LHCN-M2 (cell line): ENCODE measurements around the gene SORBS2. TPM values are rescaled to one million over a fixed set of nuclear protein-coding genes. Genes with fewer than 3 reads are reported as not detected.
A peak's percentile ranks its signal among the peaks of the same experiment; 100 is the strongest.

Experiments used
- DNase-seq: peaks from one replicate; pipeline ENCODE4 v3.0.0-alpha.2; 2012; ENCODE audit warnings: low read depth
- total RNA-seq: library from RNA; depleted of rRNA; stranded (reverse); fragments of >200 nt; gene quantifications from 2 replicates; pipeline ENCODE4 v1.2.3, GENCODE V29; 2014

The SORBS2 gene
- total RNA-seq, 1 experiment from 2014 or later, result 1.5 TPM

DNA sequence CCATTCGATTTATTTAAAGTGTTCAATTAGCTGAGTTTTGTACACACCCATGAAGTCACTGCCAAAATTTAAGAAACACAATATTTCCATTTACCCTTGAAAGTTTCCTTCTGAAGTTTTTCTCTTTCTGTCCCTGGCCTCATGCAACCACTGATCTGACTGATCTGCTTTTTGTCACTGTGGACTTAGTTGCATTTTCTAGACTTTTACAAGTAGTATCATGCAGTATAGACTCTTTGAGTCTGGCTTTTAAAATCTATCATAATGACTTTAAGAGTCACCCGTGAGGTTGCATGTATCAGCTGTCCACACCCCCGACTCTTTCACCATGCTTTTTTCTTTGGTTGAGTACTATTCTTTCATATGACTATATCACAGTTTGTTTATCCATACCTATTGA, 247.6 kb downstream of the SORBS2 start:
- DNase-seq, result no peak

DNA sequence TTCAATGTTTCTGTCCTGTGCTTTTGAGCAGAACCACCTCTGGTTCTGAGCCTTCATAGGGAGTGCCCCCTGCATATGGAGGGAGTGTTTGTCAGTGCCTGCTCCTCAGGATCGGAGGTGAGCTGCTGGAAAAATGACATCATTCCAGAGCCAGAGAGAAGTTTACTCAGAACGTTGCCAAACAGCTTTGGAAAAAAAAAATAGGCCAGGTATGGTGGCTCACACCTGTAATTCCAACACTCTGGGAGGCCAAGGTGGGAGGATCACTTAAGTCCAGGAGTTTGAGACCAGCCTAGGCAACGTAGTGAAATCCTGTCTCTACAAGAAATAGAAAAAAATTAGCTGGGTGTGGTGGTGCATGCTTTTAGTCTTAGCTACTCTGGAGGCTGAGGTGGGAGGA, 249.5 kb downstream of the SORBS2 start:
- no peak for DNase-seq

DNA sequence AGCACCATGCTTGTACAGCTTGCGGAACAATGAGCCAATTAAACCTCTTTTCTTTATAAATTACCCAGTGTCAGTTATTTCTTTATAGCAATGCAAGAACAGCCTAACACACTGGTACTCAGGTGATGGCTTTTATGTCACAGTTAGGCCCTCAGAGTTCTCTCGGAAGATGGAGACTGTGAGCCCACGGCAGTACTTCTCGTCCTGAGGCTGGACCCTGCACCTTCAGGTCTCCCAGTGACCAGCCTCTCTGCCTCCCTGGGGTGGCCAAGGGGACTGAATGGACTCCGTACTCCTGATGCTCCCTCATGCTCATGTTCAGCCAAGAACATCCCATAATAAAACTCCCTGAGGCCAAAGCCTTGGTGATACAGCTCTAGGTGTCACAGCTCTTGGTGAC, 251.7 kb downstream of the SORBS2 start:
- no peak for DNase-seq

DNA sequence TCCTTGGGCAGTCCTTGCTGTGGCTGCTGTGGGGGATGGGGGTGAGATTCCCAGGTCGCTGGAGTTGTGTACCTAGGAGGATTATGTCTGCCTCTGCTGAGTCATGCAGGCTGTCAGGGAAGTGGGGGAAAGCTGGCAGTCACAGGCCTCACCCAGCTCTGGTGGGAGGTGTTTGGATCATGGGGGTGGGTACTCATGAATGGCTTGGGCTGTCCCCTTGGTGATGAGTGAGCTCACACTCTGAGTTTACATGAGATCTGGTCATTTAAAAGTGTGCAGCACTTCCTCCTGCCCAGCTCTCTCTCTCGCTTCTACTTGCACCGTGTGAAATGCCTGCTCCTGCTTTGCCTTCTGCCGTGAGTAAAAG, 252.1 kb downstream of the SORBS2 start:
- peak; percentile 94 for DNase-seq

DNA sequence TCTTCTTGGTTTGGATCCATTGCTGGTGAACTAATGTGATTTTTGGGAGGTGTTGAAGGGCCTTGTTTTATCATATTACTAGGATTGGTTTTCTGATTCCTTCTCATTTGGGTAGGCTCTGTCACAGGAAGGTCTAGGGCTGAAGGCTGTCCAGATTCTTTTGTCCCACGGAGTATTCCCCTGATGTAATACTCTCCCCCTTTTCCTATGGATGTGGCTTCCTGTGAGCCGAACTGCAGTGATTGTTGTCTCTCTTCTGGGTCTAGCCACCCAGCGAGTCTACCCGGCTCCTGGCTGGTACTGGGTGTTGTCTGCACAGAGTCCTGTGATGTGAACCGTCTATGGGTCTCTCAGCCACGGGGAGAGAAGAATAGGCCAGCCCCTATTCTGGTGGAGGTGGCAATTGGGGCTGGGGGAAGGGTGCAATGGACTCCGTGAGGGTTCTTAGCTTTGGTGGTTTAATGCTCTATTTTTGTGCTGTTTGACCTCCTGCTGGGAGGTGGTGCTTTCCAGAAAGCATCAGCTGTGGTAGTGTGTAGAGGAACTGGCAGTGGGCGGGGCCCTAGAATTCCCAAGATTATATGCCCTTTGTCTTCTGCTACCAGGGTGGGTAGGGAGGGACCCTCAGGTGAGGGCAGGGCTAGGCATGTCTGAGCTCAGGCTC, 252.6 kb downstream of the SORBS2 start:
- DNase-seq, result peak; percentile 75

DNA sequence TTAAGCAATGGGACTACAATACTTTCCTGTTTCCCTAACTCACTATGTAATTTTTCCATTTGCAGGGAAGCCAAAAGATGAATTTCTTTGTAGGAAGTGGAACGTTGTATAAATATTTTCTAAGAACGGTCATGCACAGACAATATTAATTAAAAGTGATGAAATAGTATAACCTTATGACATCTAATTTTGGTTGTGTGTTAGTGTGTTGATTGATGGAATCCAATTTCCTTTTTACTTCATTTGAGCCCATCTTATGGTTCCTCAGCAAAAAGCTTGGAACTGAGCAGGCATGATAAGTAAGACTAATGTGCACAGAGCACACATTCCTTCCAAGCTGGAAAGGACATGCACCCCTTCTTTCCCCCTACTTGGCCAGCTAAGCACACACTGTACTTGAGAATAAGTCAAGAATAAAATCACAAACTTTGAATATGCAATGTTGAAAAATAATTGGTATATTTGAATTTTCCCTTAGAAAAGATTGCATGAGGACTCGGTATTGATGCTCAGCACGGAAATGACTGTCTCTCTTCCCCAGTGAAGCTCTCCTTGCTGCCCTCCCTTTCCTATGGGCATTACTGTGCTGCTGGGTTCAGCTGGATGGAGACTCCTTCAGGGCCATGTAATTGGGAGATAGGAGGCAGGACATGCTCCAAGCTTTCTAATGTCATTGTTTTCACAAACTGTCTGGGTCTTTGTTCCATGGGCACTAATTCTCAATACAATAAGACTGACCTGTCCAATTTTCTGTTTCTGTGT, 257.4 kb downstream of the SORBS2 start:
- no peak for DNase-seq

DNA sequence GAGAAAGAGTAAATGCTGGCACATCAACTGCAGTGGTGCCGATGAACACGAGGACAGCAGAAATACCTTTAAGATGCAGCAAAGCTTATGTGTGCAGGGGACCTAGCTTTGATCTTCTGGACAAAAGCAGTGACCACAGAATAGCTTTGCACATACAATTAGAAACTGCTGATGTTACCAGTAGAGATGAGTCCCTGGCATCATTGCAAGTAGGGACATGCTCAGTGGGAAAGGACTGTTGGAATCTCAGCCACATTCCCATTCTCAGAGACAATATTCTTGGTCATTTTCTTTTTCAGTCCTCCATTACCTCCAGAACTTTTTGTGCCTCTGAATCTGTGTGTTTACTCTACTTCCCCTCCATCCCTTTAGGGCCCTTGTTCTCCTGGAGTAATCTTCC, 259.7 kb downstream of the SORBS2 start:
- DNase-seq, result no peak

DNA sequence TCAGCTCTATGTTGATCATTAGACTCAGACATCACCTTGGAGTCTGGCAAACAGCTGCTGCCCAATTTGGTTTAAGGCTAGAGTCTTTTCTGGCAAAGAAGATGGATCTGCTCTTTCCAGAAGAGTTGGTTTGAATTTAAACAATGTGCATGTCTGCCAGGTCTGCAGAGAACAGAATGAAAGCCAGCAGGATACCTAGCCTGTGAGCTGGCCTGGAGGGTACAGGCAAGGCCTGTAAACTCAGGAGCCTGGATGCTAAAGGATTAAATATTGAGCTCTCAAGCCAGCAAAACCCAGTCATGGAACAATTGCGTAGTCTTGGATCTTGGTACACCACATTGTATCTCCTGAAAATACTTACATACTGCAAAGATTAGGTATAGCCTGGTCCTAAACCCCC, 261.1 kb downstream of the SORBS2 start:
- DNase-seq, result no peak

DNA sequence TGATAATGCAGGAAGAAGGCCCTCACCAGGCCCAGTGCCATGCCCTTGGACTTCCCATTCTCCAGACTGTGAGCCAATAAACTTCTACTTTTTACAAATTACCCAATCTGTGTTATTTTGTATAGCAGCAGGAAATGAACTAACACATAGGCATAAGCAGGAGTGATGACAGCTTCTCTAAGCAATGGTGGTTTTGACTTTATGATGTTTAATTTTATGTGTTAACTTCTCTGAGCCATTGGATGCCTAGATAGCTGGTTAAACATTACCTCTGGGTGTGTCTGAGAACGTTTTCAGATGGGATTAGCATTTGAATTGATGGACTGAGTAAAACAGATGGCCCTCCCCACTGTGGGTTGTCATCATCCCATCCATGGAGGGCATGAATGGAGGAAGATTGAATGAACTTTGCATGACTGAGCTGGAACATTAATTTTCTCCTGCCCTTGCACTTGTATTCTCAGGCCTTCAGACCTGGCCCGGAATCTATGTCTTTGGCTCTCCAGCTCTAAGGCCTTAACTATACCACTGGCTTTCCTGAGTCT, 262.8 kb downstream of the SORBS2 start:
- DNase-seq, result no peak

DNA sequence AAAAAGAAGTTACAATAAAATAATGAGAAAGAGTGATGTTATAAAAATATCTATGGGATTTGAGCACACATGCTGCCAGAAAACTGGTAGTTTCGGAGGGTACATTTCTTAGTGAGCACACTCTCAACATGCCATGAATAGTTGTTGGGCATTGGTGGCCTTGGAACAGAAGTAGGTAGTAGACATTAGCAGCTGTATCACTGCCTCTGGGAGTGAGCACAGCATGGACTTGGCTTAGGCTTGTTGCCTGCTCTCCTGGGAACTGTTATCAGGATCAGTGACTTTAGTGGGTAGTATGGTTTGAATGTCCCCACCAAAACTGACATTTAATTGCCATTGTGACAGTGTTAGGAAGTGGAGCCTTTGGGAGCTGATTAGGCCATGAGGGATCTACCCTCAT, 263.4 kb downstream of the SORBS2 start:
- no peak for DNase-seq

DNA sequence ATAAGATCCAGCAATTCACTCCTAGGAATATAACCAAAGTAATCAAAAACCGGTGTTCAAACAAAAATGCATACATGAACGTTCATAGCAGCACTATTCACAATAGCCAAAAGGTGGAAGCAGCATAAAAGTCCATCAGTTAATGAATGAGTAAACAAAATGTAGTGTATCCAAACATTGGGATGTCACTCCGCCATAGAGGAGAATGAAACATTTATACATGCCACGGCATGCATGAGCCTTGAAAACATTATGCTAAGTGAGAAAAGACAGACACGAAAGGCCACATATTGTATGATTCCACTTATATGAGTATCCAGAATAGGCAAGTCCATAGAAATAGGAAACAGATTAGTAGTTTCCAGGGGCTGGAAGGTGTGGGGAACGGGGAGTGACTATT, 265.7 kb downstream of the SORBS2 start:
- no peak for DNase-seq

DNA sequence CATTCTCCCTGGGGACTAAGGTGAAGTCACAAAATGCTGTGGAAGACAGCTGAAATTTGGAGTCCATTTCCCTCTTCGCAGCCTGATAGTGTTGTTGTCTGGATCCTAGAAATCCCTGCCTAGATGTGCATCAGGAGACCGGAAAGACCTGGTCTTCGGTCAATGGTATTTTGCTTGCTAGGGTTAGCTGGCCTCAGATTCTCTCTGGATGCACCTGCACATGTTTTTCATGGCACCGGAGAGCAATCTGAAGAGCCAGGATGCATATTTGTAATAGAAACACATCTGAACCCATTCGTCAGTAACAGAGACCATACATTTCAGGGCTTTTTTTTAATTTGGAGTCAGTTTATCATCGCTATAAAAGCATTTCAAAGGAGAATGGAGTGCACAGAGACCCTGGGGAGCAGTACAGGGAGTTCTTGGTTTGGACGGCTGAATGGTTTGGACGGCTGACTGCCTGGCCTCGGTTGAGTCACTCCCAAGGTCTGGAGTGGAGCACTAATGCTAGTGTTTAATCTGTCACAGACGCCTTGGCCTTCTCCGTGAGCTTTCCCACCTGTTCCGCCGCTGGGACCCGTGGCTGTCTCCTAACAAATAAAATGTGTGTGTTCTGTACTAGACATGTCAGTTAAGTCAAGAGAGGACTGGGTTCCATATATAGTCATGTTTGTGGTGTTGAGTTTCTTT, 269.2 kb downstream of the SORBS2 start:
- peak; percentile 76 for DNase-seq

DNA sequence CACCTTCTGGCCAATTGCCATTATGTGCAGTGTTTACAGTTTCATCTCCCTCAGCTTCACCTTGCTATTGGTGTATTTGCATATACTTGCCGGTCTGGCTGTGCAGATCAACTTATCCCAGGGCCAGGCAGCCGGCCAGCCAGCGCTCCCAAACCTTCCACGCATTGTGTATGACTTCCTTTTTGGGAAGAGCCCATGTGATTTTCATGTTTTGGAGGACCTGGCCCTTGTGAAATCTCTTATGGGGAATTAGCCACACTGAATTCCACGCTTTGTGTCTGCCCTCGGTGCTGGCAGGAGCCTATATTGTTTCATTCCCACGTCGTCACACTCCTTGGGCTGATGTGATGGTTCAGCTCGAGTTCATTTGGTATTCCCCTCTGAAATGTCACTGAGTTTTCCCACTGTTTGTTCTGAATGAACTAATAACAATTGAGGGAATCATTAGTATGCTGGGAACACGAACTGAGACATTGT, 270.7 kb downstream of the SORBS2 start:
- DNase-seq, result no peak

DNA sequence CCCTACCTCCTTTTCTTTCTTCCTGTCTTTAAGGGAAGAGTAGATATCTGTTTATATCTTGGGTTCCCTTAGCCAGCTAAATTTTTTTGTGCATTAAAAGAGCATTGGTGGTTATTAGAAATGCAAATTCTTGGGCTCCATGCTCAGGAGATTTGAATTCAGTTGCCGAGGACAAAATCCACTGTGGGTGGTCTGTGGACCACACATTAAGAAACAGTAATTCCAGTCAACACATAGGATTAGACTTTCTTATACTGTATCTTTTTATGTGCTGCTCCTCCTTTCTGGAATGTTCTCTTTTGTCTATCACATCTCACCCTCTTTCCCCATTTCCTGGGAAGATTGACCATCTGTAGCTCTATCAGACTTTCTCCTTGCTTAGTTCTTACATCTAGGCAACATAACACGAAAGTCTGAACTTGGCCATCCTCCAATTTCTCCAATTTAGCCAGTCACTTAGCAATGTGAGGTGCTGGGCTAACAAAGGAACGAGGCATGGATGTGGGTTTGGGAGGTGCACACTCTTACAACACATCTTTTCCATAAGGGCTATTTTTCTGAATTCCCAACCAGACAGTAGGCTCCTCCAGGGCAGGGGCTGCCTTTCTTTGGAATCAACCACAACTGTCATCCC, 271.4 kb downstream of the SORBS2 start:
- DNase-seq, result no peak

DNA sequence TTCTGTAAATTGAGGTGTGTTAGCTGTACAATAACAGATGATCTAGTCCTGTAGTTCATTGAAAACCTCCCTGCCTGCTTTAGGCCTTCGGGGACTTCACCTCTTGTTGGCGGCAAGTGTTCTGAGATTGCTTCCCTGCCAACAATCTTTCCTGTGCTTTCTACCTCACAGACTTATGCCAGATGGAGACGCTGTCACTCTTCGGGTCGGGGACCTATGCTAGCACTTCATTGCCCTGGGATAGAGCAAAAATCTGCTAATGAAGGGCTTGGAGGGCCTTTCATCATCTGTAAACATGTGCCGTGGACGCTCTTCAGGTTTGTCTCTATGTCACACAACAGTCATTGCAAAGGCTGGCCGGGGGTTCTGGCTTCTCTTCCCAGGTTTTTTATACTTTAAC, 272.0 kb downstream of the SORBS2 start:
- DNase-seq, result no peak

DNA sequence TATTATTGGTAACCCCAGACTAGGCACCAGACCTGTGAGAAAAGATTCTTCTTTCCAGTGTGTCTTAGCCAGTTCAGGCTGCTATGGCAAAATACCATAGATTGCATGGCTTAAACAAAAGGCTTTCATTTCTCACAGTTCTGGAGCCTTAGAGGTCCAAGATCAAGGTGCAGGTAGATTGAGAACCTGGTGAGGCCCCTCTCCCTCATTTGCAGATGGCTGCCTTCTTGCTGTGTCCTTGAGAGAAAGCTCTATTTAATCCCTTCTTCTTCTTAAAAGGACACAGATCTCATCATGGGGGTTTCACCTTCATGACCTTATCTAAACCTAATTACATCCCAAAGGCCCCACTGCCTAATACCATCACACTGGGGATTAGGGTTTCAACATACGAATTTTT, 273.2 kb downstream of the SORBS2 start:
- DNase-seq, result no peak

DNA sequence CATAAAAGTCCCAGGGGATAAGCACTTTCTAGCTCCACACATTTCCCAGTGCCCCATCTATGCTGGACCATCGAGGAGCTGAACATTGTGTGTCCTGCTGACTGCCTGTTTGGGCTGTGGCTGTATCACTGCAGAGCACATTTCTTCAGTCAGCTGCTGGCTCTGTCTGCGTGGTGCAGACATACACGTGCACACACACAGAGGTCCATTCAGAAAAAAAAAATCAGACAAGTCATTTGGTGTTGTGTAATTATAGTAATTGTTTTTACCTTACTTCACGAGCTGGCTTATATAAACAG, 275.6 kb downstream of the SORBS2 start:
- peak; percentile 80 for DNase-seq

DNA sequence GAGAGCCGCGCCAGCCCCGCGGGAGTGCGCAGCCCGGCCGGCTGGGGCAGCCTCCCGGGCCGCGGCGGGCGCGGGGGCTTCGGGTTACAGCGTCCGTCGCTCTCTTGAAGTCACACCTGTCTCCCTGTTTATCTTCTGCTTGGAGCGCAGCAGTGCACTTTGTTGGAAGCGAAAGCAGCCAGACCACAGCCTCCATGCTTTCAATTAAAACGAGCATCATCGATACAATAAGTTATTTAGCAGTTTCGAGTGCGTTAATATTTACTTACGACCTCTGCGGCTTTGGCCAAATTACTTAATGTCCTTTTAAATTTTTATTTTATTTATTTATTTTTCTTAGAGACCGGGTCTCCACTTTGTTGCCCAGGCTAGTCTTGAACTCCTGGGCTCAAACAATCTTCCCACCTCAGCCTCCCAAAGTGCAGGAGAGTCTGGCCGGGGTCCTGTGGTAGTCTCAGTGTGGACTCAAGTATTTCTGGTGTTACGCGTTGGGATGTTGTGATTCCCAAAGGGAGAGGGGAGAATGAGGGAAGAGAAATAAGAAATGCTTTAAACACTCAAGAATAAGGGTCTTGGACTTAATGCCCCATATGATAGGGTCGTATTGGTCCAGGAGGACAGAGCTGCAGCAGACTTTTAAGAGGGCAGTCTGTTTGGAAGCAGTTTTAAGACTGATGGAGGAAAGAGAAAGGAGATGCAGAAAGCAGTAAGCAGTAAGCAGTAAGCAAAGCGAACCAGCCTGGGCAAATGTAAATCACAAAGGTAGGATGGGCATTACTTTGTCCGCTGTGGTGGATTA, 276.2 kb downstream of the SORBS2 start:
- no peak for DNase-seq
